Measurements from ENCODE around the gene SLC22A23. TPM values are rescaled to one million over a fixed set of nuclear protein-coding genes. Genes with fewer than 3 reads are reported as not detected.

SLC22A23 gene
- total RNA-seq, 1 donor from 2014 or later = 102 TPM

DNA sequence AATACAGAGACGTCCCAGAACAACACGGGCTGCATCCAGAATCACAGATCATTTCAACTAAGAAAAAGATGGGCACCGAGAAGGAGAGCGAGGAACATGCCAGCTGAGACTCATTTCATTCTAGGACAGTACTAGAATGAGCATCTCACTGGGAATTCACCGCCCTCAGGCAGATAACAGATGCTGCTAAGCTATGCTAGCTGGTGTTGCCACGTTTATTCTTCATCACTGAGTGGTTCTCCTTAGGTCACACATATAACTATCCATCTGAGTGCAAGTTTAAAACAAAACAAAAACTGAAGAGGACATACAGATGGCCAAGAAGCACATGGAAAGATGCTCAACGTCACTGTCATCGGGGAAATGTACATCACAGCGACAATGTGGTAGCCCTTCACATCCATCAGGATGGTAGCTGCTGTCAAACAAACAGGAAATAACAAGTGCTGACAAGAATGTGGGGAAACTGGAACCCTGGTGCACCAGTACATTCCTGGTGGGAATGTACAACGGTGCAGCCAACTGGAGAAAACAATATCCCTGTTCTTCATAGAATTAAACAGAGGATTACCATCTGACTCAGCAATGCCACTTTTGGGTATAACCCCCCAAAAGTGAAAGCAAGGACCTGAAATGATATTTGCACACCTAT lies 97.6 kb downstream of the SLC22A23 start:
- peak overlapping the region; percentile 23 for H3K4me3 Mint-ChIP-seq (ENCODE audit: unreplicated experiment)
- no peaks in the 10 kb centered on the region for H3K36me3 Mint-ChIP-seq (ENCODE audit: unreplicated experiment)
- H3K27me3 Mint-ChIP-seq (ENCODE audit: unreplicated experiment) = peaks cover 18% of the 10 kb centered on the region
- peak overlapping the region; percentile 68 for H3K27ac Mint-ChIP-seq (ENCODE audit: unreplicated experiment)
- no peak for DNase-seq
- peaks cover 80% of the 10 kb centered on the region for H3K4me1 Mint-ChIP-seq (ENCODE audit: low read depth, unreplicated experiment)
- TF ChIP-seq, protein P1, sequence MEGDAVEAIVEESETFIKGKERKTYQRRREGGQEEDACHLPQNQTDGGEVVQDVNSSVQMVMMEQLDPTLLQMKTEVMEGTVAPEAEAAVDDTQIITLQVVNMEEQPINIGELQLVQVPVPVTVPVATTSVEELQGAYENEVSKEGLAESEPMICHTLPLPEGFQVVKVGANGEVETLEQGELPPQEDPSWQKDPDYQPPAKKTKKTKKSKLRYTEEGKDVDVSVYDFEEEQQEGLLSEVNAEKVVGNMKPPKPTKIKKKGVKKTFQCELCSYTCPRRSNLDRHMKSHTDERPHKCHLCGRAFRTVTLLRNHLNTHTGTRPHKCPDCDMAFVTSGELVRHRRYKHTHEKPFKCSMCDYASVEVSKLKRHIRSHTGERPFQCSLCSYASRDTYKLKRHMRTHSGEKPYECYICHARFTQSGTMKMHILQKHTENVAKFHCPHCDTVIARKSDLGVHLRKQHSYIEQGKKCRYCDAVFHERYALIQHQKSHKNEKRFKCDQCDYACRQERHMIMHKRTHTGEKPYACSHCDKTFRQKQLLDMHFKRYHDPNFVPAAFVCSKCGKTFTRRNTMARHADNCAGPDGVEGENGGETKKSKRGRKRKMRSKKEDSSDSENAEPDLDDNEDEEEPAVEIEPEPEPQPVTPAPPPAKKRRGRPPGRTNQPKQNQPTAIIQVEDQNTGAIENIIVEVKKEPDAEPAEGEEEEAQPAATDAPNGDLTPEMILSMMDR (IDR thresholded peaks at IDR 0.05; ENCODE audit: partially characterized antibody, unreplicated experiment) = no peak
- peaks cover 30% of the 10 kb centered on the region for H3K9me3 Mint-ChIP-seq (ENCODE audit: unreplicated experiment)

DNA sequence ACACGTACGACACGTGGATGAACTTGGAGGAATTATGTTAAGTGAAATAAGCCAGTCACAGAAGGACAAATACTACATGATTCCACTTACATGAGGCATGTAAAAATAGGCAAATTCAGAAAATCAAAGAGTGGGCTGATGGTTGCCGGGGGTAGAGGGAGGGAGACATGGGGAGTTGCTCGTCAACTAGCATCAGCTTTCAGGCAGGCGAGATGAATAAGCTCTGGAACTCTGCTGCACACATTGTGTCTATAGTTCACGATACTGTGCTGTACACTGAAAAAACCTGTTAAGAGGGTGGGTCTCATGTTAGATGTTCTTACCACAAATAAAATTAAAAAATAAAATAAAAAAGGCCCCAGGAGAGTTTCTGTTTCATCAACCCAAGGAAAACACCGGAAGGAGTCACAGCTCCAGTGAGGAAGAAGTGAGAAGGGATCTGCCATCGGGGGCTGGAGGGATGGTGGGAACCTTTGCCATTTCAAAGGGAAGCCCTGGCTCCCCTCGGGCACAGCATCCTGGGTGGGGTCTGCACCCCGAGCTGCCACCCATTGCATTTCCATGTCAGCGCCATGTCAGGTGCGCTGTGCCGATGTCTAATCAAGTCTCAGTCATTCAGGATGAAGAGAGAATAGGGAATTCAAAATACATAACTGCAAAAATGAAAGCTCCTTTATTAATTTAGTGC lies 98.3 kb downstream of the SLC22A23 start:
- TF ChIP-seq, protein P1 (IDR thresholded peaks at IDR 0.05; ENCODE audit: partially characterized antibody, unreplicated experiment) = no peak
- no peak for DNase-seq
- peaks cover 80% of the 10 kb centered on the region for H3K4me1 Mint-ChIP-seq (ENCODE audit: low read depth, unreplicated experiment)
- H3K27me3 Mint-ChIP-seq (ENCODE audit: unreplicated experiment) = peaks cover 16% of the 10 kb centered on the region
- peak overlapping the region; percentile 75 for H3K27ac Mint-ChIP-seq (ENCODE audit: unreplicated experiment)
- no peaks in the 10 kb centered on the region for H3K36me3 Mint-ChIP-seq (ENCODE audit: unreplicated experiment)
- H3K4me3 Mint-ChIP-seq (ENCODE audit: unreplicated experiment) = peak overlapping the region; percentile 5
- peaks cover 27% of the 10 kb centered on the region for H3K9me3 Mint-ChIP-seq (ENCODE audit: unreplicated experiment)

DNA sequence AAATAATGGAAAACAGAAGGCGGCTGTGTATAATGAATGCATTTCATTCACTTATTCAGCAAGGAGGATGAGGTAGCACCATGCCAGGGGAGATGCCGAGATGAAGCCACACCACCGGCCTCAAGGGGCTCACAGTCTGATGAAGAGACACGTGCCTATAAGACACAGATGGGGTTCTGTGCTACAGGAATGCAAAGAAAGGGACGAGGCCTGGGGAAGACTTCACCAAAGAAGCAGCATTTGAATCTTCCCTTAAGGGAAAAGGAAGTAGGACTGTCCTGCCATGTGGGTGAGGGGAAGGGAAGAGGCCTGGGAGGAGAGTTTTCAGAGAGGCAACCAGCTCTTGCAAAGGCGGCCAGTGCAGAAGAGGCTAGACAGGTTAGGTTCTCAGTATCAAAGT lies 99.2 kb downstream of the SLC22A23 start:
- Mint-ChIP-seq H3K4me3 (ENCODE audit: unreplicated experiment) (no peak overlapping the region), H3K27me3 (ENCODE audit: unreplicated experiment) (peaks cover 16% of the 10 kb centered on the region), H3K4me1 (ENCODE audit: low read depth, unreplicated experiment) (peaks cover 78% of the 10 kb centered on the region), H3K9me3 (ENCODE audit: unreplicated experiment) (peaks cover 27% of the 10 kb centered on the region), H3K36me3 (ENCODE audit: unreplicated experiment) (no peaks in the 10 kb centered on the region), H3K27ac (ENCODE audit: unreplicated experiment) (peak overlapping the region; percentile 72)
- TF ChIP-seq, protein P1 (IDR thresholded peaks at IDR 0.05; ENCODE audit: partially characterized antibody, unreplicated experiment) = no peak
- DNase-seq = no peak

DNA sequence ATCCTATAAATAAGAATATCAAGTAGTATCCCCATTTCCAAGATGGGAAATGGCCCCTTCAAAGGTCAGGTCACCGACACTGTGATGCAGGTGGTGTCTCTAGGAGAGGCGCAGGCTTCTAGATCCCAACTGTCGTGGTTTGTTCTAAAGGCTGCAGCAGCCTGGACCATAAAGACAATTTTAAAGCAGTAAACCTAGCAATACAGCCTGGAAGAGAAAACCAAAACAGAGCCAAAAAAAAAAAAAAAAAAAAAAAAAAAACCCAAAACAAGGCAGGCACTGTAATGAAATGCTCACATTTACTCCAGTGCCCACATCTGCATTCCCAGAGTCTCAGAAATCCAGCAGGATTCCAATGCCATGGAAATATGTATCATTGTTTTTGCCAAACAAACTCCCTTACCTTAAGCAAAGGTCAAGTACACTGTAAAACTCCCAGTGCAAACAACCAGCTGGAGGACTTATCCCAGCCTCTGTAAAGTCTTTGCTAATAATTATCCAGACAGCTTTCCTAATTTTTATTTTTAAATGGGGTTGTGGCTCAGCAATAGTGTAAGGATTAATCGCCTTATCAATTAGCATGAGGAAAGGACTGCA lies 99.9 kb downstream of the SLC22A23 start:
- Mint-ChIP-seq H3K9me3 (ENCODE audit: unreplicated experiment) (peaks cover 27% of the 10 kb centered on the region), H3K36me3 (ENCODE audit: unreplicated experiment) (no peaks in the 10 kb centered on the region), H3K27ac (ENCODE audit: unreplicated experiment) (peak overlapping the region; percentile 87), H3K4me3 (ENCODE audit: unreplicated experiment) (peak overlapping the region; percentile 63), H3K27me3 (ENCODE audit: unreplicated experiment) (peaks cover 20% of the 10 kb centered on the region), H3K4me1 (ENCODE audit: low read depth, unreplicated experiment) (peaks cover 84% of the 10 kb centered on the region)
- TF ChIP-seq, protein P1 (IDR thresholded peaks at IDR 0.05; ENCODE audit: partially characterized antibody, unreplicated experiment) = no peak
- no peak for DNase-seq

Measured in glutamatergic neuron (in vitro differentiated cells).